ENCODE data around the gene PIP4K2B. TPM values are rescaled to one million over a fixed set of nuclear protein-coding genes. Genes with fewer than 3 reads are reported as not detected.
A peak's percentile ranks its signal among the peaks of the same experiment; 100 is the strongest.

Gene PIP4K2B
- total and polyA plus RNA-seq, 2 of the 8 experiments (the other 6 are each of a cell fraction or from before 2014, with no cell fraction given): 21.5 to 57.8 TPM

GRCh38 chr17:38750312-38751121, 48.8 kb downstream of the PIP4K2B start:
- Histone ChIP-seq H3K27me3 (replicated peaks in 1 of 4; ENCODE audit: control insufficient read depth in 3 of 4, extremely low read depth in 1 of 4, insufficient read depth in 3 of 4, low read length in 3 of 4) (peaks cover 0 to 11% (median 5%) of the 10 kb centered on the region in 4 experiments; a peak in 5 of 7 replicates), H3K27ac (ENCODE audit: low read depth, low read length) (no peak overlapping the region), H3K23ac (ENCODE audit: insufficient read length) (no peak overlapping the region), H3K9me3 (ENCODE audit: insufficient read depth in 2 of 2, low read depth in 1 of 2, low read length in 1 of 2) (no peaks in the 10 kb centered on the region), H3K18ac (ENCODE audit: extremely low read depth, low read length) (no peak overlapping the region; the same call in 1 of the 2 replicates), H2AK5ac (ENCODE audit: low read depth, low read length) (no peak overlapping the region), H3K36me3 (ENCODE audit: control insufficient read depth in 2 of 4, insufficient read depth in 4 of 4, low read length in 3 of 4) (peaks cover 0 to 3% (median 1%) of the 10 kb centered on the region in 4 experiments; a peak in 3 of 8 replicates), H3K4me2 (ENCODE audit: insufficient read depth in 1 of 2, low read depth in 2 of 2, low read length in 2 of 2) (peak overlapping the region; percentile 89 to 91), H2BK5ac (ENCODE audit: low read depth, low read length) (no peak overlapping the region), H3K79me1 (ENCODE audit: low read depth, low read length) (peaks cover 5% of the 10 kb centered on the region), H2BK15ac (ENCODE audit: low read length) (no peak overlapping the region), H2BK12ac (ENCODE audit: low read depth, low read length) (0 out of 2 replicates have a peak overlapping the region, but pooled peaks have one; percentile 46), H4K91ac (replicated peaks; ENCODE audit: insufficient read length, low read length) (no peak overlapping the region), H2BK20ac (ENCODE audit: low read length) (no peak overlapping the region), H4K20me1 (replicated peaks in 1 of 2; ENCODE audit: control insufficient read depth in 1 of 2, insufficient read depth in 2 of 2, low read length in 2 of 2) (peaks cover 11 to 17% of the 10 kb centered on the region in 2 experiments), H4K5ac (ENCODE audit: insufficient read length, low read depth, low read length) (no peak overlapping the region), H3K4me3 (ENCODE audit: extremely low read depth in 1 of 4, insufficient read depth in 2 of 4, low read depth in 3 of 4, low read length in 4 of 4) (peak overlapping the region; percentile 66 to 87 (median 84)), H3K23me2 (ENCODE audit: low read depth, low read length) (peaks cover 48% of the 10 kb centered on the region), H3K4me1 (replicated peaks in 1 of 4; ENCODE audit: control insufficient read depth in 3 of 4, insufficient read depth in 4 of 4, low read length in 3 of 4) (peaks cover 7 to 19% (median 13%) of the 10 kb centered on the region in 4 experiments), H2AFZ (ENCODE audit: low read length) (no peak overlapping the region), H3K9ac (replicated peaks in 1 of 4; ENCODE audit: extremely low read depth in 1 of 4, low read depth in 3 of 4, low read length in 3 of 4) (peak overlapping the region in 1 of 4 experiments; percentile 43; a peak in 3 of 7 replicates), H3K56ac (replicated peaks; ENCODE audit: insufficient read length, low read depth, low read length) (no peak overlapping the region), H3K4ac (replicated peaks; ENCODE audit: insufficient read length, low read depth, low read length) (peak overlapping the region; percentile 49), H2BK120ac (replicated peaks; ENCODE audit: low read depth, low read length) (no peak overlapping the region), H3K14ac (ENCODE audit: insufficient read length) (no peak overlapping the region), H3K79me2 (ENCODE audit: control insufficient read depth in 1 of 2, insufficient read depth in 2 of 2, low read length in 2 of 2) (peaks cover 16 to 34% of the 10 kb centered on the region in 2 experiments), H4K8ac (ENCODE audit: extremely low read depth, insufficient read depth, low read length) (no peak overlapping the region)
- DNase-seq (ENCODE audit: low read depth in 1 of 2, low spot score in 2 of 2): peak in 1 of 2 experiments; percentile 73
- 3% methylated on average over 28 of the region's 28 CpGs; no CpG with 5 or more reads in 1 of the 2 experiments for WGBS, 2 experiments (ENCODE audit: extremely low coverage in 1 of 2, insufficient coverage in 1 of 2, insufficient read length in 1 of 2, insufficient replicate concordance in 2 of 2, low coverage in 1 of 2, low lambda C conversion rate in 2 of 2, missing lambda C conversion rate in 1 of 2)
- FAIRE-seq: no peak
- POLR2A ChIA-PET (ENCODE audit: partially characterized antibody): interaction anchor here (0.7 to 3.6 kb wide), 10 partner anchors 14 to 449 kb away, joined by 3 to 22 read pairs (median 4); partner anchors contain the start of genes CISD3, CWC25, RPL19 and RPL23
- CTCF ChIA-PET (ENCODE audit: partially characterized antibody): interaction anchor here (0.8 to 1.6 kb wide), 3 partner anchors 16 to 70 kb away, joined by 3 to 8 read pairs (median 4); no protein-coding TSS in a partner anchor
- no peak for TF ChIP-seq ATF2 (IDR thresholded peaks at IDR 0.05; ENCODE audit: low read length)
- TF ChIP-seq HDAC6 (IDR thresholded peaks at IDR 0.05; ENCODE audit: low read depth, low read length): no peak
- no peak for TF ChIP-seq YY1 (IDR thresholded peaks at IDR 0.05; ENCODE audit: low read depth, low read length)
- TF ChIP-seq JUND (IDR thresholded peaks at IDR 0.05; ENCODE audit: low read length): no peak
- TF ChIP-seq SP1 (IDR thresholded peaks at IDR 0.05; ENCODE audit: low read depth, low read length): no peak
- no peak for TF ChIP-seq CHD2 (IDR thresholded peaks at IDR 0.05; ENCODE audit: low read length)
- no peak for TF ChIP-seq SUZ12 (IDR thresholded peaks at IDR 0.05; ENCODE audit: low read length)
- TF ChIP-seq CREB1 (IDR thresholded peaks at IDR 0.05): peak; percentile 65; the same call in 1 of the 2 replicates
- no peak for TF ChIP-seq SP2 (IDR thresholded peaks at IDR 0.05; ENCODE audit: low read length)
- peak; percentile 85 for TF ChIP-seq TEAD4 (IDR thresholded peaks at IDR 0.05; ENCODE audit: low read depth, low read length)
- no peak for TF ChIP-seq TAF1 (IDR thresholded peaks at IDR 0.05; ENCODE audit: low read depth, low read length)

All from H1 (cell line).